GM18526 (cell line): Measurements from ENCODE around the gene SFRP5.

ENCODE experiments used
- POLR2A ChIP-seq: IDR thresholded peaks from 3 replicates; pipeline ENCODE4 v1.6.1; 2011; ENCODE audit not compliant: insufficient read length; ENCODE audit errors: extremely low read depth

SFRP5 gene

DNA sequence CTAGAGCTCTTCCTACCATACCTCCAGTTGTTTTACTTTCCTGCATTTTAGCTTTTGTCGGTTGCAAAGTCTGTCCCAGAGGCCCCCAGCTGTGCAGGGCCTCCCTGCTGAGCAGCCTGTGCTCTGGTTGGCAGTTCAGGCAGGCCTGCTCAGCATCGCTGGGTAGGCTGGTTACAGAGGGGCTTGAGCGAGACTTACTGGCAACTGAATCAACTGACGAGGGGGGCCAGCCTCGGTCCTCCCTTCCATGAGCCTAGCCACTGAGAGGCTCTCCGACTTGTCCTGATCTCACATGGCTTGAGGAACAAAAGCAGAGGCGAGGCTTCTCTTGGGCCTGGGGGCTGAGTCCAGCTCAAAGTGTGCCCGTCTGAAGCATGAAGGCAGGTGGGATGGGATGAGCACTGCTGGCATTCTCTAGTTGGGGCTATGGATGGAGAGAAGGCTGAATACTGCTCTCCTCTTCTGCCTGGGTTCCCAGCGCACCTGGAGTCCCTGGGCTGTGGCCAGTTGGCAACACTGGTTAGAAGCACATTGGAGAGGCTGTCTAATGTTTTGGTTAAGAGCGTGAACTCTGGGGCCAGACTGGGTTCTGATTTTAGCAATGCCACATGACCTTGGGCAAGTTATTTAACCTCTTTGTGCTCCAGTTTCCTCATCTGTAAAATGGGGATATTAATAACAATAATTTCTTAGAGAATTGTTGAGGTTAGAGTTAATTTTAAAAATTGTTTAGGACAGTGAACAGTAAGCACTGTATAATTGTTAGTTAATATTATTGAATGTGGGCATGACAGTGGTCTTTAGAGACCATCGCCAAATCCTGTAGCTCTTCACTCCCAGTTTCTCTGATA is 6.9 kb upstream of the SFRP5 start:
- TF ChIP-seq POLR2A: no peak

DNA sequence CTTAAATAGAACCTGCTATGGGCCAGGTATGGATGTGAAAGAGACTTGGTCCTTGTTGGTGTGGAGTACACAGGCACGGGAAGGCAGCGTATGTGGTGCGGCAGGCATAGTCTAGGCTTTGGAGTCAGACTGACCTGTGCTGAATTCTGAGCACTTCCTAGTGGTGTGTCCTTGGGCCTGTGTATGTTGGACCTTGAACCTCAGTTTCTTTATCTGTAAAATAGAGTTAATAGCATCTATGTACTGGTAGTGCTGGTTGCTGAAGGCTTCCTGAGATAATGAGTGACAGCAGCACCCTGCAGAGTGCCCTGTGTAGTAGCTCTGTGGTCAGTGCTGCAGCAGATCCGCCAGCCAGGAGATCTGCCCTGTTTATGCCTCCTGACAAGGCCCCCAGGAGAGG is 5.3 kb upstream of the SFRP5 start:
- TF ChIP-seq POLR2A: no peak

DNA sequence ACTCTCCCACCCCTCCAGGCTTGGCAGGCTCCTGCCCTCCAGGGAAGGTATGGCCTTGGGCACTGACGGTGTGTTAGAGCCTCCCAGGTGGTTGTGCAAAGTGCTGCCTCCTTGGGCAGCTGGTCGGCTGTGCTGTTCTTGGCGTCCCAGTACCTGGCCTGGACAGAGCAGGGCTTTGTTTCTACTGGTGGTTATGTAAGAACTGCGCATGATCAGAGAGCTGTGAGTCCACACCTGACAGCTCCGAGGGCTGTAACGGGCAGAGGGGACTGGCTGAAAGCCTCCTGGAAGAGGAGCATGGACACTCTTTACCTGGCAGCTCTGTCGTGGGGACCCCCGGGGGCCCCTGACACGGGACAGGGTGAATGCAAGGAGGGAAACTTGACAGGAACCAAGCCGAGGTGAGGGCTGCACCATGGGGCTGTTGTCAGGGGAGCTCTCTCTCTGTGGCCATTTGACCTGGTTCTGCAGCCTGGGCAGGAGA is 3.1 kb upstream of the SFRP5 start:
- no peak for TF ChIP-seq POLR2A

DNA sequence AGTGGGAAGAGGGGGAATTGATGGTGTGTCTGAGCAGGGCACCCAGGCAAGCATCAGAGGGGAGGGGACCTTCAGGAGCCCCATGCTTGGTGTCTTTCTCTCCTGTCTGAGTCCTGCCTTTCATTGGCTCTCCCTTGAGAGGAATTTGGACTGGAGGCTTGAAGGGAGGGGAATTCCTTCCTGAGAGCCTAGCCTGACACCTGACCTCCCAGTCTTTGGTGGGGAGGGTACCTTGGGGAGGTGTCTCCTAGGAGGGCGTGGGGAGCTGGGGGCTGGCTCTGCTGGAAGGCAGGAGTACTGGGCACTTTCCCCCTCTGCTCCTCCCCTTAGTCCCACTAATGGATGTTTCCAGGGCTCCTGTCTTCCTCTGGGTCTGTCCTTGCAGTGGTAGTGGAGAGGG is 1.3 kb upstream of the SFRP5 start:
- no peak for TF ChIP-seq POLR2A

DNA sequence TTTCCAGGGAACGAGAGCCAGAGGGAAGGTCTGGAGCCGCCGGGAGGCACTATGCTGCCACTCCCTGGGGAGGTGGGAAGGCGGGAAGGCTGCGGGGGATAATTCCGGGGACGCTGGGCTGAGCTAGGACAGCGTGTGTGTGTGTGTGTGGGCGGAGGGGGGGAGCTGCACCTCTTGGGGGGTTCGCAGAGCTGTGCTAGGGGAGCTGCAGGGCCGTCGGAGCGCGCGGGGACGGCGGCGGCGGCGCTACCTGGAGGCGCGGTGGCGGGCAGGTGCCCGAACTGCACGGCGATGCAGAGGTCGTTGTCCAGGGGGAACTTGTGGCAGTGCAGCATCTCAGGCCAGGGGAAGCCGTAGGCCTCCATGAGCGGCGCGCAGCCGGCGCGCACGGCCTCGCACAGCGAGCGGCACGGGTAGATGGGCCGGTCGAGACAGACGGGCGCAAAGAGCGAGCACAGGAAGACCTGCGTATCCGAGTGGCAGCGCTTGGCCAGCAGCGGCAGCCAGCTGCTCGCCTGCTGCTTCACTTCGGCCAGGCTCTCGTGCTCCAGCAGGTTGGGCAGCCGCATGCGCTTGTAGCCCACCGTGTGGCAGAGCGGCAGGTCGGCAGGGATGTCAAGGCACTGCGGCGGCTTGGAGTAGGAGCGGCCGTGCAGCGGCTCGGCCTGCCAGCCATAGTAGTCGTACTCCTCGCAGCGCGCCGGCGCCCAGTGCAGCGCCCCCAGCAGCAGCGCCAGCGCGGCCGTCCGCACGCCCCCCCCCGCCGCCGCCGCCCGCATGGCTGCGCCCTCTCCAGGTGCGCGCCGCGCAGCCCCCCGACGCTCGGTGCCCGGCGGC is 526 bp downstream of the SFRP5 start:
- no peak for TF ChIP-seq POLR2A

DNA sequence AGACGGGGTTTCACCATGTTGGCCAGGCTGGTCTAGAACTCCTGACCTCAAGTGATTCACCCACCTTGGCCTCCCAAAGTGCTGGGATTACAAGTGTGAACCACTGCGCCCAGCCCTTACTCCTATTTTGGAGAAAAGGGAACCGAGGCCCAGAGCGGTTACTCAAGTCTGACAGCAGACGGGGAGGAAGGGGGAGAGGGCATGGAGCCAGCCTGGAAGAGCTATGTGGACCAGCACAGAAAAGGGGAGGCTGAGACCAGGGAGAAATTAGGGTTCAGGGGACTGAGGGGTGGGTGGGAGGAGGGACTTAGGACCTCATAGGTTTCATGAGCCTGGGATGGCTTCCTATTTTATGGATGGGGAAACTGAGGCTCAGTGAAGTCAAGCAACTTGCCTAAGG is 1.5 kb downstream of the SFRP5 start:
- no peak for TF ChIP-seq POLR2A

DNA sequence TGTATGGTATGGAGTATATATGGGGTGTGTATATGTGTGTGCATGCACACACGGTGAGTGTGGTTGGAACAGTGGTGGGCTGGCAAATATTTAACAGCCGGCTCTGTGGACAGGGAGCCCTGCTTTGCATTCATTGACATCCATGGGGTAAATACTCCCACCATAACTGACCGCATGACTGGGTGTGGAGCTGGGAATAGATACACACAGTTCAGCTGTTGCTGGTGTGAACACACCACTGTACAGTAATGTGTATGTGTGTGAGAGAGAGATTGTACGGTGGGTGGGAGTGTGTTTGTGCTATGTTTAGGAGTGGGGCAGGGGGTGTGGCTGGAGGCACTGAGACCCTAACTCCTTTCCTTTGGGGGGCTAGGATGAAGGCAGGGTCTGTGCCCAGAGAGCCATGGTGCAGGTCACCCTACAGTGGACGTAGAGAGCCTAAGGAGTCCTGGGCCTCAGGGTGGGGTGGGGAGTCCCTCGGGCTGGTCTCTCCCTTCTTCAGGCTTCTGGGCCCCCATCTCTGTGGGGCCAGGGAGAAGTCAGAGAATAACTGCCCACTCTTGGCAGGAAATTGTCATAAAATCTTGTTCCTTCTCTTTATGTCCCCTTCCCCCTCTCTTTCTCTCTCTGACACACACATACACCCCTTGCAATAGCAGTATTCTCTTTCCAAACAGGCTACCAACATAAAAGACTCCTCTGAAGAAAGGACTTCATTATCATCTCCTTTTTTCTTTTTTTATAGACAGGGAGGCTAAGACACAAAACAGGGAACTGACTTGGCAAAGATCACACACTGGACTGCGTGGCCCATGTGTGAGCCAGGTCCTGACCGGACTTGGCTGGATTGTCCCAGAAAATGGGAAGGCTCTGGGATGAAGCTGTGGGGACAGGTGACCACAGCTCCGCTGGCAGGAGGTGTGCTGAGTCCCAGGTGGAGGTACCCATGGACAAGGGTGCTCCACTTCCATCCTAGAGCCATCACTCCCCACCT is 3.2 kb downstream of the SFRP5 start:
- no peak for TF ChIP-seq POLR2A

DNA sequence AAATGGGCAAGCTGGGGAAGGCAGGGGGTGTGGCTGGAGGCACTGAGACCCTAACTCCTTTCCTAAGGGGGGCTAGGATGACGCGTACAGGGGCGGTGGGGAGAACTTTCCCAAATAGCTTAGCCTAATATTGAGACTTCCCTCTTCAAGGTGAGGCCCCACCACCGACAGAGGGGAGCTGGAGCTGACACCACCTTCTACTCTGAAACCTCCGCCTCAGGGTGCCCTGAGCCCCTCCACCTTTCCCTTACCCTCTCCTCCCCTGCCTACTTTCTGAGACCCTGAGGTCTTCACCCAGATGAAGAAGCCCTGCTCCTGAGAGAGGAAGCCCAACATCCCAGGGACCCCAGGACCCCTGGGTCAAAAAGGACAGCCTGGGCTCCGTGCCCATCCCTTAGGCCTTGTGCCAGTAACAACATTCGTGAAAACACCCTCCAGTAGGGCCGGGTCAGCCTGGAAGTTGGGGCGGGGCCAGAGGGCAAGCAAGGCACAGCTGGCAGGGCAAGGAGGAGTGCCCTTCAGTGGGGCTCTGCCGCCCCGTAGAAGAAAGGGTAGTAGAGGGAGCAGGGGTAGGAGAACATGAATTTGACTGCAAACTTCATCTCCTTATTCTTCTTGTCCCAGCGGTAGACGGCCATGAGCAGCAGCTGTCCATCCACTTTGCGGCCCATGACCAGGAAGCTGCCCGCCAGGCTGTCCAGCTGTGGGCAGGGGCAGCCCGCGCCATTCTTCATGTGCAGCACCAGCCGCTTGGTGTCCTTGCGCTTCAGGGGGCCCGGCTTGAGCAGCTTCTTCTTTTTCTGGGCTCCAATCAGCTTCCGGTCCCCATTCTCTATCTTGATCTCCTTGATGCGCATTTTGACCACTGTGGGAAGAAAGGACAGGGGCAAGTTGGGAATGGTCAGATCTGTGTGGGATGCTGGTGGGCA is 4.5 kb downstream of the SFRP5 start:
- no peak for TF ChIP-seq POLR2A

DNA sequence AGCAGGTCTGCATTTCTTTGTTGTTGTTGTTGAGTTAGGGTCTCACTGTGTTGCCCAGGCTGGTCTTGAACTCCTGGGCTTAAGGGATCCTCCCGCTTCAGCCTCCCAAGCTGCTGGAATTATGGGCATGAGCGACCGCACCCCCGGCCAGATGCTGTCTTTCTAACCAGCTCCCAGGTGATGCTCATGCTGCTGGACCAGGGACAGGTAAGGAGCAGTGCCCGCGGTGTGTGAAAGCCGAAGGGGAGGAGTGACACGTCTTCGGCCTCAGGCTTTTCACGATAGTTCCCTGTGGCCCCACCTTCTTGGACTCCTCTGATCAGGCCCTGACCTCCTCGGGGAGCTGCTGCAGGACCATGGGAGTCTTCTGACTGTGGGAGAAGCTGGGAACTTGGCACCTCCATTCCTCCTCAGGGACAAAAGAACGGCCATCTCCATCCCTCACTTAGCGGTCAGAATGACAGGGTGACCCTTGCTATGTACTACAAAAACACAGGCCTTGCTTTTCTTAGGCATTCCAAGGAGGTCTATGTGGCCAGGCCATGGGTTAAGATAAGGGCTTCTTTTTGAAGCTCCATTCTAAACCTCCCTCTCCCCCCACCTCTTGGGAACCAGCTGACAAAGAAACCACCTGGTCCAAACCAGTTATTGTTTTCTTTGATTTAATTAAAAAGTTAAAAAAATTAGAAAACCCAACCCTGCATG is 5.5 kb downstream of the SFRP5 start:
- TF ChIP-seq POLR2A: no peak

DNA sequence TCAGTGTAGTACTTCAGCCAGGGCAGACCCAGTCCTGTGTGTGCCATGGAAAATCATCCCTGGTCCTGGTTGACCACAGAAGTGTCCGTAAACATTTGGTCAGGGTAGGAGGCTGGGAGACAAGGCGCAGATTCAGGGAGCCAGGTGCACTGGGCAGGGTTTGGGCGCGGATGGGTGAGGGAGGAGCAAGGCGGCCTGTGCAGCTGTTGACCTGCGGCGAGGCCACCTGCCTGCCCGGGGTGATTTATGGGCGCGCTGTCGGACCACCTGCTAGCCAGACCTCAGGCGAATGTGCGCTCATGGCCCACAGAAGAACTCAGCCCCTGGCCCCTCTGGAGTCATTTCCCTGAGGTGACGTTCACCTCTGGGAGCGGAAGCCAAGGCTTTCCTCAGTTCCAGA is 6.6 kb downstream of the SFRP5 start:
- TF ChIP-seq POLR2A: no peak

DNA sequence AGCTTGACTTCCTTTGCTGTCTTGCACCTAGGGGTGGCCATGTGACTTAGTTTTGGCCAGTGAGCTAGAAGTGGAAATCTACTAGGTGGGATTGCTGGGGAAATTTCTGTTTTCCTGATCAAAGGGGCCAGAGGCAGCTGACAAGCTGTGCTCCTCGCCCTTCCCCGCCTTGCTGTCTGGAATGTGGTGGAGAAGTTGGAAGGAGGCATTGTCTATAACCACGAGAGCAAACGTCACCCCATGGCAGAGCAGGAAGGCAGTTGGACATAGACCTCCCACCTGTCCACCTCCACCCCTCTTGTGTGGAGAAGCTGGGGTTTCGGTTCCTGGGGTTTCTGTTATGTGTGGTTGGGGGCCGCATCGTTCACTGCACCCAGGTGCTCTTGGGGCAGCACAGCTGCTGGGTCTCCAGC is 7.3 kb downstream of the SFRP5 start:
- no peak for TF ChIP-seq POLR2A

DNA sequence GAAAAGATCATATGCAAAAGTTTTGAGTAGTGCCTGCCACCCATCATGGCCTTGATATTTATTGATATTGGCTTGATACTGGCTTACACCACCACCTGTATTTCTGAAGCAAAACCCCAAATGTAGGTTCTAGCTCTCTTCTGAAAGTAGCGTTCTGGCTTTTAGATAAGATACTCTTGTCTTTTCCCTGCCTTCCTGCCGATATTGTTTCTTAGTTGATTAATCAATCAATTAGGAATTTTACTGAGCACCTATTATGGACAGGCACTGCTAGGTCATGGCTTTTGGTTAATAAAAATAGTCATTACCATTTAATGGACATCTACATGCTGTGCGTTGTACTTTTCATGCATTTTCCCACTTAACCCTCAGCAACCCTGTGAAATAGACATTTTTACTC is 7.9 kb downstream of the SFRP5 start:
- no peak for TF ChIP-seq POLR2A

DNA sequence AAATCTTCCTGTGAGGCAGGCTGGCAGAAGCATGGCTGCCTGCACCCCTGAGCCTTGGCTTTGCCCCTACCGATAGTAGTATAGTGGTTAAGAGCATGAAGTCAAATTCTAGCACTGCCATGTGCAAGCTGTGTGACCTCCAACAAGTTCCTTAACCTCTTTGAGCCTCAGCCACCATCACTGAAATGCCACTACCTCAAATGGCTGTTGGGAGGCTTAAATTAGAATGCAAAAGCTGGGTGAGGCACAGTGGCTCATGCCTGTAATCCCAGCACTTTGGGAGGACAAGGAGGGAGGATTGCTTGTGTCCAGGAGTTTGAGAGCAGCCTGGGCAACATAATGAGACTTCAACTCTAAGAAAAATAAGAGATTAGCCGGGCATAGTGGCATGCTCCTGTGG is 8.4 kb downstream of the SFRP5 start:
- no peak for TF ChIP-seq POLR2A
